ENCODE results near the gene WASL. TPM values are rescaled to one million over a fixed set of nuclear protein-coding genes. Genes with fewer than 3 reads are reported as not detected.

WASL gene
- total RNA-seq, 1 experiment from 2014 or later = 32.1 TPM

DNA sequence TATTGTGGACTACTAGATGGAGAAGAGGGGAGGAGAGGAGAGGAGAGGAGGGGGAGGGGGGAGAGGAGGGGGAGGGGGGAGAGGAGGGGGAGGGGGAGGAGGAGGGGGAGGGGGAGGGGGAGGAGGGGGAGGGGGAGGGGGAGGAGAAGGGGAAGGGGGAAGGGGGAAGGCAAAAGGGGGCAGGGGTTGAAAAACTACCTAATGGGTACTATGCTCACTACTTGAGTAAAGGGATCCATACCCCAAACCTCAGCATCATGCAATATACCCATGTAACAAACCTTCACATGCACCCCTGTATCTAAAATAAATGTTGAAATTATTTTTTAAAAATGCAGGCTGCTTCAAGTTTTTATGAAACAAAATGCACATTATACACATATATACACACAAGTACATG is 108.2 kb downstream of the WASL start:
- Histone ChIP-seq H3K4me1 (ENCODE audit: insufficient read depth, low read length, poor library complexity, severe bottlenecking) (peaks cover 22% of the 10 kb centered on the region), H3K27me3 (replicated peaks; ENCODE audit: insufficient read depth, low read depth, low read length, poor library complexity) (no peaks in the 10 kb centered on the region), H3K9me3 (ENCODE audit: low read depth, low read length, poor library complexity, severe bottlenecking) (no peaks in the 10 kb centered on the region), H3K27ac (ENCODE audit: low read depth, low read length, poor library complexity, severe bottlenecking) (no peak overlapping the region), H3K4me3 (ENCODE audit: low read depth, low read length, poor library complexity, severe bottlenecking) (no peak overlapping the region), H3K36me3 (ENCODE audit: insufficient read depth, low read length, poor library complexity, severe bottlenecking) (no peaks in the 10 kb centered on the region)
- no TSS peak for BruUV-seq (replicated peaks)
- intact Hi-C loops (cut with micrococcal nuclease; ENCODE audit: unreplicated experiment) = no loop called here
- CTCF ChIA-PET = no interaction called here
- TF ChIP-seq, protein P1, sequence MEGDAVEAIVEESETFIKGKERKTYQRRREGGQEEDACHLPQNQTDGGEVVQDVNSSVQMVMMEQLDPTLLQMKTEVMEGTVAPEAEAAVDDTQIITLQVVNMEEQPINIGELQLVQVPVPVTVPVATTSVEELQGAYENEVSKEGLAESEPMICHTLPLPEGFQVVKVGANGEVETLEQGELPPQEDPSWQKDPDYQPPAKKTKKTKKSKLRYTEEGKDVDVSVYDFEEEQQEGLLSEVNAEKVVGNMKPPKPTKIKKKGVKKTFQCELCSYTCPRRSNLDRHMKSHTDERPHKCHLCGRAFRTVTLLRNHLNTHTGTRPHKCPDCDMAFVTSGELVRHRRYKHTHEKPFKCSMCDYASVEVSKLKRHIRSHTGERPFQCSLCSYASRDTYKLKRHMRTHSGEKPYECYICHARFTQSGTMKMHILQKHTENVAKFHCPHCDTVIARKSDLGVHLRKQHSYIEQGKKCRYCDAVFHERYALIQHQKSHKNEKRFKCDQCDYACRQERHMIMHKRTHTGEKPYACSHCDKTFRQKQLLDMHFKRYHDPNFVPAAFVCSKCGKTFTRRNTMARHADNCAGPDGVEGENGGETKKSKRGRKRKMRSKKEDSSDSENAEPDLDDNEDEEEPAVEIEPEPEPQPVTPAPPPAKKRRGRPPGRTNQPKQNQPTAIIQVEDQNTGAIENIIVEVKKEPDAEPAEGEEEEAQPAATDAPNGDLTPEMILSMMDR (conservative IDR thresholded peaks at IDR 0.05; ENCODE audit: low read depth, low read length) = no peak
- no peak for TF ChIP-seq EZH2 (IDR thresholded peaks at IDR 0.05; ENCODE audit: borderline replicate concordance, low read depth, low read length, poor library complexity, severe bottlenecking)
- no peak for DNase-seq (ENCODE audit: low spot score)
- POLR2A ChIA-PET (ENCODE audit: low non-redundant PET) = no interaction called here

DNA sequence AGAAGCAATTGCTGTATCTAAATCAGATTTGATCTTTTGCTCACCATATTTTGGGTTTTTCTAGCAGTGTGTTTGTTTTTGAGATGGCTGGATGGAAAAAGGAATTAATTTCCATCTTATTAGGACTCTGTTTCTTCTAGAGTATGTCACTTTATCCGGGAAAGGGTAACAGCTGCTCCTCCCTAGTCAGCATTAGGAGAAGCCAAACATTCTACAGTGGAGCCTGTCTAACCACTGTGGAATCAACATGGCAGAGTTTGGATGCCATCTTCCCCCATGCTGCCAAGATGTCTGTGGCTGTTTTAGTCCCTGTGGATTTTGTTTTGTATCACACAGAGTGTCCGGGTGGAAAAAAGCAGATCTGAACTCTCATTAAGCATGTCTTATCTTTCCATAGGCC is 109.2 kb downstream of the WASL start:
- CTCF ChIA-PET = no interaction called here
- Histone ChIP-seq H3K4me1 (ENCODE audit: insufficient read depth, low read length, poor library complexity, severe bottlenecking) (peaks cover 18% of the 10 kb centered on the region), H3K36me3 (ENCODE audit: insufficient read depth, low read length, poor library complexity, severe bottlenecking) (no peaks in the 10 kb centered on the region), H3K4me3 (ENCODE audit: low read depth, low read length, poor library complexity, severe bottlenecking) (no peak overlapping the region), H3K27me3 (replicated peaks; ENCODE audit: insufficient read depth, low read depth, low read length, poor library complexity) (no peaks in the 10 kb centered on the region), H3K9me3 (ENCODE audit: low read depth, low read length, poor library complexity, severe bottlenecking) (no peaks in the 10 kb centered on the region), H3K27ac (ENCODE audit: low read depth, low read length, poor library complexity, severe bottlenecking) (no peak overlapping the region)
- TF ChIP-seq, protein P1 (conservative IDR thresholded peaks at IDR 0.05; ENCODE audit: low read depth, low read length) = no peak
- no peak for TF ChIP-seq EZH2 (IDR thresholded peaks at IDR 0.05; ENCODE audit: borderline replicate concordance, low read depth, low read length, poor library complexity, severe bottlenecking)
- no TSS peak for BruUV-seq (replicated peaks)
- DNase-seq (ENCODE audit: low spot score) = no peak
- POLR2A ChIA-PET (ENCODE audit: low non-redundant PET) = no interaction called here
- intact Hi-C loops (cut with micrococcal nuclease; ENCODE audit: unreplicated experiment) = loop anchor here (5.0 kb wide), 1 partner anchor 158 kb away; no protein-coding TSS in a partner anchor

DNA sequence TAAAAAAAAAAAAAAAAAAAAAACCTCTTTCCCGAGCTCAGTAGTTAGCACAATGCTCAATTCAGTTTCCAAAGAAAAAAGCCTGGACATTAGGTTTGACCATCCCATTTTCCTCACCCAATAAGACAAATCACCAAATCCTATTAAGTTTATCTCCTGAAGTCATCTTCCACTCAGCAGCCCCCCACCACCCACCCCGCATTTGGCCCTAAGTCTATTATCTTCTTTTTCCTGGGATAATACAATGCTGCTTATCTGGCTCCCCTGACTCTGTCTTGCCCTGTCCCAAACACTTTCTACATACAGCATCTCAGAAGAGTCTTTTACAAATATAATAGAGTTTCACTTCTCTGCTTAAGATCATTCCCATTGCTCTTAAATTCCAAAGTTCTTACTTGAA is 110.9 kb downstream of the WASL start:
- BruUV-seq (replicated peaks) = no TSS peak
- H3K4me3 ChIP-seq (ENCODE audit: low read depth, low read length, poor library complexity, severe bottlenecking) = no peak overlapping the region
- no peaks in the 10 kb centered on the region for H3K36me3 ChIP-seq (ENCODE audit: insufficient read depth, low read length, poor library complexity, severe bottlenecking)
- CTCF ChIA-PET = no interaction called here
- POLR2A ChIA-PET (ENCODE audit: low non-redundant PET) = no interaction called here
- H3K27ac ChIP-seq (ENCODE audit: low read depth, low read length, poor library complexity, severe bottlenecking) = no peak overlapping the region
- peaks cover under 1% of the 10 kb centered on the region for H3K4me1 ChIP-seq (ENCODE audit: insufficient read depth, low read length, poor library complexity, severe bottlenecking)
- intact Hi-C loops (cut with micrococcal nuclease; ENCODE audit: unreplicated experiment) = loop anchor here (2.0 to 5.0 kb wide), 2 partner anchors 159 to 227 kb away; no protein-coding TSS in a partner anchor
- H3K9me3 ChIP-seq (ENCODE audit: low read depth, low read length, poor library complexity, severe bottlenecking) = no peaks in the 10 kb centered on the region
- no peak for TF ChIP-seq EZH2 (IDR thresholded peaks at IDR 0.05; ENCODE audit: borderline replicate concordance, low read depth, low read length, poor library complexity, severe bottlenecking)
- TF ChIP-seq, protein P1 (conservative IDR thresholded peaks at IDR 0.05; ENCODE audit: low read depth, low read length) = no peak
- no peak for DNase-seq (ENCODE audit: low spot score)
- H3K27me3 ChIP-seq (replicated peaks; ENCODE audit: insufficient read depth, low read depth, low read length, poor library complexity) = no peaks in the 10 kb centered on the region

Measured in A673 (cell line).